Measurements from ENCODE around the gene ARHGAP45. TPM values are rescaled to one million over a fixed set of nuclear protein-coding genes. Genes with fewer than 3 reads are reported as not detected.

The ARHGAP45 gene
- total and polyA plus RNA-seq, 9 of the 15 experiments (the other 6 are each of a cell fraction or from before 2014, with no cell fraction given), result 0.08 to 22.1 (median 4.2) TPM

DNA sequence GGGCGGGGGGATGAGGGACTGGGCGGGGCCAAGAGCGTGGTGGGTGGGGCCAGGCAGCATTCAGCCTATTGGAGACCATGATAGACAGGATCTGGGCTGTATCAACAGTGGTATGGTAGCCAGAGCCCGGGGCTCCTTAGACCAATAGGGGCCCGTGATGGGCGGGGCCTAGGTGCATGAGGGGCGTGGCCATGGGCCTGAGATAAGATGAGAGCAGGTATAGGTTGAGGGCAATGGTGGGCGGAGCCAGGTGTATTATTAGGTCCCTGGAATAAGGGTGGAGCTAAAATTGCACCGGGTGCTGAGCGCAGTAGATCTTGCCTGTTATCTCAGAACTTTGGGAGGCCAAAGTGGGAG, 21.7 kb upstream of the ARHGAP45 start (continued):
- TF ChIP-seq, protein P1, sequence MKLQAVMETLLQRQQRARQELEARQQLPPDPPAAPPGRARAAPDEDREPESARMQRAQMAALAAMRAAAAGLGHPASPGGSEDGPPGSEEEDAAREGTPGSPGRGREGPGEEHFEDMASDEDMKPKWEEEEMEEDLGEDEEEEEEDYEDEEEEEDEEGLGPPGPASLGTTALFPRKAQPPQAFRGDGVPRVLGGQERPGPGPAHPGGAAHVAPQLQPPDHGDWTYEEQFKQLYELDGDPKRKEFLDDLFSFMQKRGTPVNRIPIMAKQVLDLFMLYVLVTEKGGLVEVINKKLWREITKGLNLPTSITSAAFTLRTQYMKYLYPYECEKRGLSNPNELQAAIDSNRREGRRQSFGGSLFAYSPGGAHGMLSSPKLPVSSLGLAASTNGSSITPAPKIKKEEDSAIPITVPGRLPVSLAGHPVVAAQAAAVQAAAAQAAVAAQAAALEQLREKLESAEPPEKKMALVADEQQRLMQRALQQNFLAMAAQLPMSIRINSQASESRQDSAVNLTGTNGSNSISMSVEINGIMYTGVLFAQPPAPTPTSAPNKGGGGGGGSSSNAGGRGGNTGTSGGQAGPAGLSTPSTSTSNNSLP (IDR thresholded peaks at IDR 0.05; ENCODE audit: borderline replicate concordance, low read depth, low read length), result peak; percentile 73; the same call in 1 of the 2 replicates
- TF ChIP-seq ZNF217 (CRISPR knock-in tag; IDR thresholded peaks at IDR 0.05), result no peak
- peak; percentile 47 for TF ChIP-seq MEIS2 (IDR thresholded peaks at IDR 0.05; ENCODE audit: partially characterized antibody)
- no peak for TF ChIP-seq ILK (tag; IDR thresholded peaks at IDR 0.05; ENCODE audit: borderline replicate concordance, low read depth)
- TF ChIP-seq RCOR1 (IDR thresholded peaks at IDR 0.05; ENCODE audit: borderline replicate concordance in 1 of 2, low read depth in 2 of 2, low read length in 2 of 2), result peak in 1 of 2 experiments; percentile 37; a peak in 1 of 4 replicates
- TF ChIP-seq NRF1 (conservative IDR thresholded peaks at IDR 0.05 in 1 of 2, IDR thresholded peaks at IDR 0.05 in 1 of 2), result peak; percentile 53 to 60; a peak in 3 of 4 replicates
- TF ChIP-seq ZNF57 (CRISPR knock-in tag; IDR thresholded peaks at IDR 0.05), result no peak
- peak in 1 of 2 experiments; percentile 45; a peak in 2 of 4 replicates for TF ChIP-seq SRF (CRISPR knock-in tag; IDR thresholded peaks at IDR 0.05)
- no peak for TF ChIP-seq ZNF584 (CRISPR knock-in tag; IDR thresholded peaks at IDR 0.05; ENCODE audit: low read depth)
- TF ChIP-seq, protein P2, sequence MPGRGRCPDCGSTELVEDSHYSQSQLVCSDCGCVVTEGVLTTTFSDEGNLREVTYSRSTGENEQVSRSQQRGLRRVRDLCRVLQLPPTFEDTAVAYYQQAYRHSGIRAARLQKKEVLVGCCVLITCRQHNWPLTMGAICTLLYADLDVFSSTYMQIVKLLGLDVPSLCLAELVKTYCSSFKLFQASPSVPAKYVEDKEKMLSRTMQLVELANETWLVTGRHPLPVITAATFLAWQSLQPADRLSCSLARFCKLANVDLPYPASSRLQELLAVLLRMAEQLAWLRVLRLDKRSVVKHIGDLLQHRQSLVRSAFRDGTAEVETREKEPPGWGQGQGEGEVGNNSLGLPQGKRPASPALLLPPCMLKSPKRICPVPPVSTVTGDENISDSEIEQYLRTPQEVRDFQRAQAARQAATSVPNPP (IDR thresholded peaks at IDR 0.05; ENCODE audit: borderline replicate concordance, insufficient read depth, insufficient read length), result no peak
- TF ChIP-seq ZEB2 (IDR thresholded peaks at IDR 0.05), result 0 out of 2 replicates have a peak, but pooled peaks have one; percentile 35
- TF ChIP-seq NCOA2 (IDR thresholded peaks at IDR 0.05; ENCODE audit: partially characterized antibody in 2 of 2), result no peak
- no peak for TF ChIP-seq KLF13 (tag; IDR thresholded peaks at IDR 0.05; ENCODE audit: borderline replicate concordance, low read depth)
- no peak for TF ChIP-seq ZNF316 (IDR thresholded peaks at IDR 0.05)
- TF ChIP-seq TCF7 (IDR thresholded peaks at IDR 0.05; ENCODE audit: borderline replicate concordance), result no peak
